BJ (cell line): ENCODE data around the gene JMJD7. TPM values are rescaled to one million over a fixed set of nuclear protein-coding genes. Genes with fewer than 3 reads are reported as not detected.

Experiments
- CTCF ChIA-PET: fragments of 350-600 bp; formaldehyde crosslinking; extraction: SDS; loops from one replicate; lab custom pipeline; 2021; ENCODE audit warnings: antibody characterized with exemption, inconsistent platforms; lab: Yijun Ruan, JAX
- POLR2A ChIA-PET: fragments of 300-600 bp; sonication (Branson Sonifier 250); formaldehyde crosslinking; extraction: SDS; loops from one replicate; lab custom pipeline; 2021; ENCODE audit warnings: antibody characterized with exemption; lab: Charles Lee
- DNase-seq: peaks from one replicate; pipeline ENCODE4 v3.0.0-alpha.2; 2011; ENCODE audit warnings: low read depth
- H3K27me3 ChIP-seq: 2 replicates; pipeline ENCODE4 v1.6.0; 2011; ENCODE audit warnings: low read length; ENCODE audit not compliant: control insufficient read depth, insufficient read depth
- H3K36me3 ChIP-seq: 2 replicates; pipeline ENCODE4 v1.5.1; 2011; ENCODE audit warnings: low read length; ENCODE audit not compliant: control insufficient read depth, insufficient read depth
- H3K4me3 ChIP-seq: 2 replicates; pipeline ENCODE4 v1.5.1; 2011; ENCODE audit warnings: low read depth, mild to moderate bottlenecking, control low read depth, low read length
- polyA plus RNA-seq: library from polyadenylated mRNA; depleted of rRNA; stranded (reverse); fragments of >200 nt; gene quantifications from 2 replicates; pipeline ENCODE4 v1.2.3, GENCODE V29; 2011
- TF ChIP-seq, protein P1 (sequence below): IDR thresholded peaks from 2 replicates; pipeline ENCODE4 v1.5.1; 2011; ENCODE audit warnings: low read depth, mild to moderate bottlenecking, control low read depth, inconsistent platforms, low read length, moderate library complexity; ENCODE audit not compliant: insufficient read depth

Gene JMJD7
- polyA plus RNA-seq, 1 experiment: 3.4 TPM

- CTCF ChIA-PET: interaction anchor here (3.7 kb wide), 1 partner anchor 44 kb away, joined by 19 read pairs; the partner anchor contains the start of gene MAPKBP1
- H3K4me3 ChIP-seq: no peak overlapping the region
- H3K27me3 ChIP-seq: no peaks in the 10 kb centered on the region
- peaks cover 51% of the 10 kb centered on the region for H3K36me3 ChIP-seq
- TF ChIP-seq, protein P1, sequence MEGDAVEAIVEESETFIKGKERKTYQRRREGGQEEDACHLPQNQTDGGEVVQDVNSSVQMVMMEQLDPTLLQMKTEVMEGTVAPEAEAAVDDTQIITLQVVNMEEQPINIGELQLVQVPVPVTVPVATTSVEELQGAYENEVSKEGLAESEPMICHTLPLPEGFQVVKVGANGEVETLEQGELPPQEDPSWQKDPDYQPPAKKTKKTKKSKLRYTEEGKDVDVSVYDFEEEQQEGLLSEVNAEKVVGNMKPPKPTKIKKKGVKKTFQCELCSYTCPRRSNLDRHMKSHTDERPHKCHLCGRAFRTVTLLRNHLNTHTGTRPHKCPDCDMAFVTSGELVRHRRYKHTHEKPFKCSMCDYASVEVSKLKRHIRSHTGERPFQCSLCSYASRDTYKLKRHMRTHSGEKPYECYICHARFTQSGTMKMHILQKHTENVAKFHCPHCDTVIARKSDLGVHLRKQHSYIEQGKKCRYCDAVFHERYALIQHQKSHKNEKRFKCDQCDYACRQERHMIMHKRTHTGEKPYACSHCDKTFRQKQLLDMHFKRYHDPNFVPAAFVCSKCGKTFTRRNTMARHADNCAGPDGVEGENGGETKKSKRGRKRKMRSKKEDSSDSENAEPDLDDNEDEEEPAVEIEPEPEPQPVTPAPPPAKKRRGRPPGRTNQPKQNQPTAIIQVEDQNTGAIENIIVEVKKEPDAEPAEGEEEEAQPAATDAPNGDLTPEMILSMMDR: no peak
- POLR2A ChIA-PET: no interaction called here
- DNase-seq: no peak
These were observed 10.6 kb upstream of the JMJD7 start for GRCh38 chr15:41817327-41817726.

GRCh38 chr15:41817781-41818180, 10.1 kb upstream of the JMJD7 start:
- DNase-seq: no peak
- ChIA-PET POLR2A (no interaction called here), CTCF (interaction anchor here (0.9 to 3.7 kb wide), 3 partner anchors 8 to 44 kb away, joined by 4 to 19 read pairs (median 5); partner anchors contain the start of gene MAPKBP1)
- peaks cover 51% of the 10 kb centered on the region for H3K36me3 ChIP-seq
- H3K4me3 ChIP-seq: no peak overlapping the region
- no peaks in the 10 kb centered on the region for H3K27me3 ChIP-seq
- TF ChIP-seq, protein P1: no peak

DNA sequence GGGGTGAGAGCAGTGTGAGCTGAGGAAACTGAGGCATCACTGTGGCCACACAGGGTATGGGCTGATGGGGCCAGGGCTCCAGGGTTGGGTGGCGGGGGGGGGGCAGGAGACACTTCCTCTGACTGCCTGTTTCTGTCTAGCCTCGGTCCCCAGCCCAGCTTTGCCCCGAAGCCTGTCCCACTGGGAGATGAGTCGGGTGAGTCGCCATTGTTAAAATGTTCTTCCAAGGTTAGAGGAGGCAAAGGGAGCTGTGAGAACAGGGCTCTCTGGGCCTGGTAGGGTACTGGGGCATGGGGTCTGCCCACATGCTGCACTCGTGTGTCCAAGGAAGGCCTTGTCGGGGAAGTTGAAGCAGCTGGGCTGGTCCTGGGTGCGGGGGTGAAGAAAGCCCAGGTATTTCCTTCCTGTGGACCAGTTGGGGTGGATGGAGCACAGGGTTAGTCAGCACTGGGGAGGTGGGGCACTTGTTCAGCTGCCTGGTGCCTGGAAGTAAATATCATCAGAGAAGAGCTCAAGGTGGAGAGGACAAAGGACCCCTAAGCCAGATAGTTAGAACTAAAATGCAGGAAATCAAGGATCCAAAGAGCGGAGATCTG, 8.3 kb upstream of the JMJD7 start:
- peaks cover 55% of the 10 kb centered on the region for H3K36me3 ChIP-seq
- no peaks in the 10 kb centered on the region for H3K27me3 ChIP-seq
- DNase-seq: no peak
- H3K4me3 ChIP-seq: no peak overlapping the region
- CTCF ChIA-PET: interaction anchor here (1.2 to 5.0 kb wide), 3 partner anchors 8 to 46 kb away, joined by 3 to 36 read pairs (median 30); partner anchors contain the start of gene MAPKBP1
- TF ChIP-seq, protein P1: no peak
- POLR2A ChIA-PET: no interaction called here

DNA sequence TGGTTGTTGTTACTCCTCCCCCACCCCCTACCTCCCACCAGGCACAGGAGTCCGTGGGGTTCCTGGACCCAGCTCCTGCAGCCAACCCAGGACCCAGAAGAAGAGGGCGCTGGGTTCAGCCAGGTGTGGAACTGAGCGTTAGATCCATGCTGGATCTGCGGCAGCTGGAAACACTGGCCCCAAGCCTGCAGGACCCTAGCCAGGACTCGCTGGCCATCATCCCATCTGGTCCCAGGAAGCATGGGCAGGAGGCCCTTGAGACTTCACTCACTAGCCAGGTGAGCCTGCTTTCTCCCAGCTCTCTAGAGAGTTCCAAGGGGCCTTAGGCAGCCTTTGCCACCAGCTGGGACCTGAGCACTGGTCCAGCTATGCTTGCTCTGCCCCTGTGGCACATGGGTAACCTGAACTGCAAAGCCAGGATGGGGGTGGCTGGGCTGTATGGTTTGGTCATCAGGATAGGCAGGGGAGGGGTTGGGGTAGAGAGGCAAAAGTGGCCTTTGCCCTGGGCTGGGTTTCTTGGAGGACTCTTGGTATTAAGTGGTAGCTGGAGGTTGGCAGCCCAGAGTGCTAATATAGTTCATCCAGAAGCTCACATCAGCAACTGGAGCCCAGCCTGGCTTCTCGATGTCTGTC, 7.0 kb upstream of the JMJD7 start:
- TF ChIP-seq, protein P1: no peak
- DNase-seq: no peak
- CTCF ChIA-PET: interaction anchor here (3.7 to 5.0 kb wide), 2 partner anchors 9 to 47 kb away, joined by 30 to 36 read pairs; partner anchors contain the start of gene MAPKBP1
- no peak overlapping the region for H3K4me3 ChIP-seq
- H3K27me3 ChIP-seq: no peaks in the 10 kb centered on the region
- POLR2A ChIA-PET: interaction anchor here (0.5 kb wide), 1 partner anchor 10 kb away, joined by 6 read pairs; no protein-coding TSS in a partner anchor
- peaks cover 49% of the 10 kb centered on the region for H3K36me3 ChIP-seq

DNA sequence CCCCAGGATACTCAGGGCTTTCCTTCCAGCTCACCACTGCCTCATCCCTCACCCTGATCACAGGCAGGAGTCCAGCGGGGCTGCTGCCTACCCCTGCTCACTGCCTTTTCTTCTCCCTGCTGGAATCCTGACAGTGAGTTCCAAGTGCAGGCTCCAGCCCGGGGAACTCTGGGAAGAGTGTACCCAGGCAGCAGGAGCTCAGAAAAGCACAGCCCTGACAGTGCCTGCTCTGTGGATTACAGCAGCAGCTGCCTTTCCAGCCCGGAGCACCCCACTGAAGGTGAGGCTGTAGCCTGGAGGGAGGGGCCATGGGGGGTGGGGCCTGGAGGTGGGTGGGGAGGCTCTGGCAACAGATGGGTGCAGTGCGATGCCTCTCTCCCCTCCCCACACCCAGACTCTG, 6.1 kb upstream of the JMJD7 start:
- H3K36me3 ChIP-seq: peaks cover 51% of the 10 kb centered on the region
- H3K27me3 ChIP-seq: no peaks in the 10 kb centered on the region
- TF ChIP-seq, protein P1: no peak
- DNase-seq: no peak
- POLR2A ChIA-PET: no interaction called here
- CTCF ChIA-PET: interaction anchor here (3.7 to 5.0 kb wide), 2 partner anchors 10 to 48 kb away, joined by 30 to 36 read pairs; partner anchors contain the start of gene MAPKBP1
- no peak overlapping the region for H3K4me3 ChIP-seq
